GM19452 (cell line): ENCODE results near the gene NOX4.
"Not testable (repeated sequence)": the region's sequence is repeated elsewhere in the genome, so short reads cannot be mapped to it uniquely, and the experiment has no call there.

Source experiments
- ATAC-seq: cut with Tn5 transposase; IDR thresholded peaks from one replicate; pipeline ENCODE4 v1.9.1; 2021; ENCODE audit not compliant: unreplicated experiment

Gene NOX4

GRCh38 chr11:89382986-89383385 lies 108.2 kb downstream of the NOX4 start:
- not testable (repeated sequence) for ATAC-seq

- ATAC-seq = no peak
These were observed 110.1 kb downstream of the NOX4 start for GRCh38 chr11:89381094-89381493.

DNA sequence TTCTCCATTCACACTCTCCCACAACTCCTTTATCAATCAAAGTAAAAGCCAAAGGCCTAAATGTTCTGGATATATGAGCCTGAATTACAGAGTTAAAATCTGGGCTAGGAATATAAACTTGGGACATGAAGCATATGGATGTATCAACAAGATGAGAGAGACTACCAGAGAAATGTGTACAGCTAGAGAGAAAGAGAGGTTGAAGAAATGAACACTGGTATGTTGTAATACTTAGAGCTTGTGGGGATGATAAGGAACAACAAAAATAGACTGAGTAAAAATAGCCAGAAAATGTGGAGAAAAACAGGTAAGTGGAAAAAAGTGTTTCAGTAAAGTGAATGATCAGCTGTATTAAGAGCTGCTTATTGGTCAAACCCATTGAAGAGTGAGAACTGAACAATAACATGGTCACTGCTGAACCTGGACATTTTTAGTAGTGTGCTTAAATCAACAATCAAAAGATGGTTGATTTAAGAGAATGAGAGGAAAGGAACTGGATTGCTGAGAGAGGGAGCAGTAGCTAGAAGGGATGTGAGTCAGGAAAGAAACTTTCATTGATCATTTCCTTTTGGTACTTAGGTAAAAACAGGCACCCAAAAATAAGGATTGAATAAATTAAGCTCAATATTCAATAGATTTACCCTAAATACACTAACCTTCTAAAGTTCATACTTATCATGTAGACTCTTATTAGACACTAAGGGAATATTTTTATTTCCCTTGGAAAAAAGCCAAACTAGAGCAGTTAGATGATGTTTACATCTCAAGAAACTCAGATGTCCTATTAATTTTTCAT lies 111.0 kb downstream of the NOX4 start:
- ATAC-seq = not testable (repeated sequence)

- ATAC-seq = not testable (repeated sequence)
These were observed 112.2 kb downstream of the NOX4 start for GRCh38 chr11:89378986-89379385.

- ATAC-seq = not testable (repeated sequence)
These were observed 121.8 kb downstream of the NOX4 start for GRCh38 chr11:89369356-89369755.

GRCh38 chr11:89364856-89365255 lies 126.3 kb downstream of the NOX4 start:
- ATAC-seq = not testable (repeated sequence)

DNA sequence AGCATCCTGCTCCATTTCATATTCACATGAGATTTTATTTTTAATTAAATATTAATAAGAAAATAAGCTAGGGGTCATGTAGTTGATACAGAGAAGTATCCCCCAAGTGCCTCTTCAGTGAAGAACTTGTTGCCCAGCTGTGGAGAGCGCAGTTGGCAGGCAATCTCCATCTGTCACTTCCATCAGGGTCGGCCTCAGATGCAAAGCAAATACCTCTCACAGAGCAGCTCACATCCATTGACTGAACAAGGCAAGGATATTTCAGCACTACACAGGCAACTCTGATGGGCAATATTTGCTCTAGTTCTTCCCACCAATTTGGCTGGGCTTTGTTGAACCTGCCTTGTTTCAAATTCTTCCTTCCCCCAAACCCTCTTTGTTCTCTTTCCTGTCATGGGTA lies 129.4 kb downstream of the NOX4 start:
- no peak for ATAC-seq

DNA sequence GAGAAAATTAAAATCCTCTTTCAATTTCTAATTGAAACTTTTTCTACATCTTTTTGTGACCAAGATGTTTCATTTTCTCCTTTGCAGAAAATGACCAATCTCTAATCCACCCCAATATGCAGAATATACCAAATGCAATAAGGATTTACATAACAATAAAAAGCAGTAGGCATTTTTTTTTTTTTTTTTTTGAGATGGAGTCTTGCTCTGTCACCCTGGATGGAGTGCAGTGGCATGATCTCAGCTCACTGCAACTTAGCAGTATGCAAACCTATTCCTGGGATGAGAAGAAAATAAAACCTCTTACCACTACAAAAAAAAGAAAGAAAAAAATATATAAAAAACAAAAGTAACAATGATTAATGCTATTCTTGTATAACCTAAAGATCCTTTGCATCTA lies 132.0 kb downstream of the NOX4 start:
- ATAC-seq = not testable (repeated sequence)

DNA sequence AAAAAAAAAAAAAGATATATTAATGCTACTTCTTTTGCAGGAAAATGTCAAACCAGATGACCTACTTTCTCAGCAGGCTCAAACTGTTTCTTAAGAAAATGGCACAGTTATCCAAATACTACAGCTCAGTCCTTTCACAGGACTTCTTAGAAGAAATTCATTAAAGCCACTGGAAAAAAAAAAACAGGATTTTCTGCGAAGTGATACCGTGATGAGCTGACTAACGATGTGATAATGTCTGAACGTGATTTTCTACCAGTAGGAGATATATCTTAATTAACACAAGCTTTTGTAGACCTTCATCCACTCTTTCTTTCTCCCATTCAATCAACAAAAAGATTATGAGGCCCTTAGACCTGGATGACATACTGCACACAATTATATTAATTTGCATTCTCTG lies 132.4 kb downstream of the NOX4 start:
- ATAC-seq = no peak

GRCh38 chr11:89355646-89356045 lies 135.5 kb downstream of the NOX4 start:
- ATAC-seq = no peak

GRCh38 chr11:89354513-89354912 lies 136.7 kb downstream of the NOX4 start:
- ATAC-seq = not testable (repeated sequence)

GRCh38 chr11:89347071-89347470 lies 144.1 kb downstream of the NOX4 start:
- no peak for ATAC-seq

- ATAC-seq = no peak
These were observed 144.6 kb downstream of the NOX4 start for GRCh38 chr11:89346601-89347000.

- not testable (repeated sequence) for ATAC-seq
These were observed 148.1 kb downstream of the NOX4 start for GRCh38 chr11:89342880-89343572.

DNA sequence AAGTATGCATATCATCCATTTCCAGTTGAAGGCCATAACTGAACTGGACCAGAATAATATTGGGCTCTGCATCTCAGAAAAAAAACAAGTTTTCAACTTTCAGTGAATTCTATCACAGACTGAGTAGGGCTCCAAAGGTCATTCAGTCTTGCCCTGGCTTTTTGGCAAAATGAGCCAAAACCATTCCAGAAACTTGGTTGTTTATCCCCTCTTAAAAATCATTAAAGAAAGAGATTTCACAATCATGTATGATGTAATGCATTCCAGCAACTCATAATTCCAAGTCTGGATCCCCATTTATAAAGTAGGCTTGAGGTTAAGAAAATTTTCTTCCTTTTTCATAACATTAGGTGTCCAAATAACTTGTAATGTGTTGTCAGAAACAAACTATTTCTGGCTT lies 150.7 kb downstream of the NOX4 start:
- not testable (repeated sequence) for ATAC-seq

DNA sequence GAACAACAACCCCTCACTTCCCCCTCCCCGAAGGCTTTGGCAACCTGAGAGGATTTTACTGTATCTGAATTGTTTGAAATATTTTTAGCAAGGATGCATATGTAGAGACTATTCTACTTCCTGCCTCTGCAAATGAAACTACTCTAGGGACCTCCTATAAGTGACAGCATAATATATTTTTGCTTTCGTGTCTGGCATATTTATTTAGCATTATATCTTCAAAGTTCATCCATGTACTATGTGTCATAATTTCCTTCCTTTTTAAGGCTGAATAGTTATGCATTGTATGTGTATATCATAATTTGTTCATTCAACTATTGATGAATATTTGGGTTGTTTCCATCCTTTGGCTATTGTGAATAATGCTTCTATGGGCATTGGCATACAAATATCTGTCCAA lies 153.1 kb downstream of the NOX4 start:
- ATAC-seq = not testable (repeated sequence)

- not testable (repeated sequence) for ATAC-seq
These were observed 154.0 kb downstream of the NOX4 start for GRCh38 chr11:89337100-89337650.

- ATAC-seq = not testable (repeated sequence)
These were observed 157.5 kb downstream of the NOX4 start for GRCh38 chr11:89333704-89334103.

GRCh38 chr11:89331940-89332339 lies 159.2 kb downstream of the NOX4 start:
- not testable (repeated sequence) for ATAC-seq

DNA sequence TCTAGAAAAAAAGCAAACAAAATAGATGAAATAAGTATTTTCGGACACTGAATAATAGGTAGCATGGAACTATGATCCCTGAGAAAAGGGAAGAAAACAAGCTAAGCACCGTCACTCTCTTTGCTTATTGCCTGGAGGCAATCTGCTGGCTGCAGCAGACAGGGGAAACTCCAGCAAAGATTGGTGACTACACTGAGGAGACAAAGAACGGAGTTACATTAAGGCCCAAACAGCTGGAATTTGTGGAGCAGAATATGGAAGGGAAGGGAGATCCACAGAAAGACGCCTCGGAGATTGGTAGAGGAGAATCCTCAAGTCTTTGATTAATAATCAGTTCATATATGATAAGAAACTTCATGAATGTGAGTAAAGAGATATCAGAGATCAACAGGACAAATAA lies 163.3 kb downstream of the NOX4 start:
- ATAC-seq = no peak

- ATAC-seq = no peak
These were observed 169.8 kb downstream of the NOX4 start for GRCh38 chr11:89321401-89321800.

GRCh38 chr11:89310607-89311006 lies 180.6 kb downstream of the NOX4 start:
- ATAC-seq = not testable (repeated sequence)
